Stimulated activated effector memory CD8-positive, alpha-beta T cell treated with anti-CD3 and anti-CD28 coated beads, Interleukin-12 subunit alpha, Interleukin-12 subunit beta, amount 100 ng/mL, for 72 hours (primary cell): ENCODE results near the gene ZNF79.

Experiments
- ATAC-seq: fragments of 150-1000 bp; cut with Tn5 transposase; 2 replicates; pipeline ENCODE4 v1.10.0; 2021
- DNase-seq, 2 donors: peaks; one replicate each; pipeline ENCODE4 v3.0.0; 2021 to 2022; ENCODE audit warnings: low spot score in 2 of 2
- H3K27ac Mint-ChIP-seq: one replicate; pipeline ENCODE4 v1.8.0; 2022; ENCODE audit warnings: mild to moderate bottlenecking, mixed read lengths
- H3K36me3 Mint-ChIP-seq: one replicate; pipeline ENCODE4 v1.8.0; 2022; ENCODE audit warnings: mild to moderate bottlenecking, mixed read lengths
- H3K4me1 Mint-ChIP-seq: one replicate; pipeline ENCODE4 v1.8.0; 2022; ENCODE audit warnings: mixed read lengths
- H3K4me3 Mint-ChIP-seq: one replicate; pipeline ENCODE4 v1.8.0; 2022; ENCODE audit warnings: mild to moderate bottlenecking, mixed read lengths
- H3K9me3 Mint-ChIP-seq: one replicate; pipeline ENCODE4 v1.8.0; 2022; ENCODE audit warnings: mixed read lengths

The ZNF79 gene

DNA sequence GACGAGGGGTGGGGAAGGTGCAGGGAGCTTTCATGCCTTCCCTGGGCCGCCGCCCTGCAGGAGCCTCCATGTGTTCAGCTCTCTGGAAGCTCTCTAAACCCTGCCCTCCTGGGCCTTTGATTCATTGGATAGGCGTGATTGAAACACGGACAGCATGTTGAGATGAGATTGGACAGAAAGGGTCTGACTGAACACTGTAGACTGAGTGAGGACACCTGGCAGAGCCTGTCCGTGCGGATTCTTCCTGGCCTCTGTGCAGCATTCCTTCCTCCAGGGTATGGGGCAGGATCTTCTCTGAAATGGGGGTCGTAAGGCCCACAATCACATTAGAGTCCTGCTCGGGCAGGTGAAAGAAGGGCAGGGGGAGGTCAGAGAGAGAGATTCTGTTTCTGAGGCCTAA is 14.2 kb downstream of the ZNF79 start:
- peak overlapping the region; percentile 89 for H3K27ac Mint-ChIP-seq
- H3K9me3 Mint-ChIP-seq: no peaks in the 10 kb centered on the region
- ATAC-seq (no peak), DNase-seq (no peak)
- peaks cover 100% of the 10 kb centered on the region for H3K36me3 Mint-ChIP-seq
- peaks cover 51% of the 10 kb centered on the region for H3K4me1 Mint-ChIP-seq
- H3K4me3 Mint-ChIP-seq: peak overlapping the region; percentile 65

DNA sequence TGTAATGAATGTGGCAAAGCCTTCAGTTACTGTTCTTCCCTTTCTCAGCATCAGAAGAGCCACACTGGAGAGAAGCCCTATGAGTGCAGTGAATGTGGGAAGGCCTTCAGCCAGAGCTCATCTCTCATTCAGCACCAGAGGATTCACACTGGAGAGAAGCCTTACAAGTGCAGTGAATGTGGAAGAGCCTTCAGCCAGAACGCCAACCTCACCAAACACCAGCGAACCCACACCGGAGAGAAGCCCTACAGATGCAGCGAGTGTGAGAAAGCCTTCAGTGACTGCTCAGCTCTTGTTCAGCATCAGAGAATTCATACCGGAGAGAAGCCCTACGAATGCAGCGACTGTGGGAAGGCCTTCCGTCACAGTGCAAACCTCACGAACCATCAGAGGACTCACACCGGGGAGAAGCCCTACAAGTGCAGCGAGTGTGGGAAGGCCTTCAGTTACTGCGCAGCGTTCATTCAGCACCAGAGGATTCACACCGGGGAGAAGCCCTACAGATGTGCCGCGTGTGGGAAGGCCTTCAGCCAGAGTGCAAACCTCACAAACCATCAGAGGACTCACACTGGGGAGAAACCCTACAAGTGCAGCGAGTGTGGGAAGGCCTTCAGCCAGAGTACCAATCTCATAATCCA is 20.2 kb downstream of the ZNF79 start:
- Mint-ChIP-seq H3K27ac (peak overlapping the region; percentile 97), H3K4me3 (no peak overlapping the region), H3K36me3 (peaks cover 100% of the 10 kb centered on the region), H3K9me3 (no peaks in the 10 kb centered on the region), H3K4me1 (peaks cover 53% of the 10 kb centered on the region)
- no peak for DNase-seq
- ATAC-seq: no peak

DNA sequence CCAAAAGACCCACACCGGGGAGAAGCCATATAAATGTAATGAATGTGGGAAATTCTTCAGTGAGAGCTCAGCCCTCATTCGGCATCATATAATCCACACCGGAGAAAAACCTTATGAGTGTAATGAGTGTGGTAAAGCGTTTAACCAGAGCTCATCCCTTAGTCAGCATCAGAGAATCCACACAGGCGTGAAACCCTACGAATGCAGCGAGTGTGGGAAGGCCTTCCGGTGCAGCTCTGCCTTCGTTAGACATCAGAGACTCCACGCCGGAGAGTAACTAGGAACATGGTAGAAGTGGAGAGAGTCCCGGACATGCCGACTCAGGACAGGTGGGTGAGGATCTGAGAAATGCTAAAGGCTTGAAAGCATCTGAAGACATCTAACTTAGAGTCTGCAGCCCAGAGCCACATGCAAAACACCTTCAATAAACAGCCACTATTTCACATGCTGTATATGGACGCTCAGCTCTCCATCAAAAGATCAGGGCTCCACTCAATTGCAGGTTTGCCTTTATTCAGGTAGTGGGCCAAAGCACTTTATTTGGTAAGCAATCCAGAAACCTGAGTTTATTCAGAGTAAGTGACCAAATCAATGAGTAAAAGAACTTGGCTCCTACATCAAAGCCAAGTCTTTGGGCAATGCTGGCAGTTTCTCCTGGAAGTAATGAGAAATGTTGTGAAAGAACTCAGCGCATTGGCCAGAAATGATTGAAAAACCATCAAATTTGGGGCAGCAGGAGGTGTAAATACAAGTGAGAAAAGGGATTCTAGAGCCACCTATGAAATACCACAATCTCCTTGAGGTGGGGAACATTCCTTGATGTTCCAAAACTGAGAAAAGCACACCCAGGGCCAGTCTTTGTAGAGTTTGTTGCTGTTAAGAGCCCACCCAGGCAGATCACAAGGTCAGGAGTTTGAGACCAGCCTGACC is 21.0 kb downstream of the ZNF79 start:
- ATAC-seq: no peak
- H3K27ac Mint-ChIP-seq: peak overlapping the region; percentile 97
- H3K9me3 Mint-ChIP-seq: no peaks in the 10 kb centered on the region
- H3K4me1 Mint-ChIP-seq: peaks cover 59% of the 10 kb centered on the region
- no peak for DNase-seq
- peaks cover 100% of the 10 kb centered on the region for H3K36me3 Mint-ChIP-seq
- no peak overlapping the region for H3K4me3 Mint-ChIP-seq

DNA sequence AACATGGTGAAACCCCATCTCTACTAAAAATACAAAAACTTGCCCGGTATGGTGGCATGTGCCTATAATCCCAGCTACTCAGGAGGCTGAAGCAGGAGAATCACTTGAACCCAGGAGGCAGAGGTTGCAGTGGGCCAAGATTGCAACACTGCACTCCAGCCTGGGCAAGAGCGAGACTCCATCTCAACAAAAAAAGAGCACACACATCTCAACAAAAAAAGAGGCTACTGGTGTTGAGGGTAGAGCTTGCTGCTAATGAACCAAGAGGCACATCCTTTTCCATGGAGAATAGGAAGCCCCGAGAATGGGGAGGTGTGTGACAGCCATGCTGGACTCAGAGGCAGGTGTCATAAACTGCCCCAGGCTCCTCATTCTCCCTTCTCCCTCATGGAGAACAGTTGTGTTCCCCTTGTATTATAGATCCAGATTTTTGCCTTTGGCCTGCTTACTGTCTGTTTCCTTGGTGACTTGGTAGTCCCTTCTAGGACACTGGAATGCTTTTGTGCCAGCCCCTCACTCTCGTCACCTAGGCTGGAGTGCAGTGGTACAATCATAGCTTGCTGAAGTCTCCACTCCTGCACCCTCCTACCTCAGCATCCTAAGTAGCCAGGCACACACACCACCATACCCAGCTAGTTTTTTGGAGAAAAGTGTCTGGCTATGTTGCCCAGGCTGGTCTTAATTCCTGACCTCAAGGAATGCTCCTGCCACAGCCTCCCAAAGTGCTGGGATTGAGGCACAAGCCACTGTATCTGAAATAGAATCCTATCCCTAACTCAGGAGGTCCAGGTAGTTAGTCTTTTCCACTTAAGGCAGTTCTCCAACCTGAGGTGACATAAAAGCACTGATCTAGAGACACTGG is 21.9 kb downstream of the ZNF79 start:
- peaks cover 60% of the 10 kb centered on the region for H3K4me1 Mint-ChIP-seq
- peak overlapping the region; percentile 22 for H3K4me3 Mint-ChIP-seq
- peak overlapping the region; percentile 97 for H3K27ac Mint-ChIP-seq
- ATAC-seq: no peak
- no peaks in the 10 kb centered on the region for H3K9me3 Mint-ChIP-seq
- no peak for DNase-seq
- peaks cover 100% of the 10 kb centered on the region for H3K36me3 Mint-ChIP-seq

DNA sequence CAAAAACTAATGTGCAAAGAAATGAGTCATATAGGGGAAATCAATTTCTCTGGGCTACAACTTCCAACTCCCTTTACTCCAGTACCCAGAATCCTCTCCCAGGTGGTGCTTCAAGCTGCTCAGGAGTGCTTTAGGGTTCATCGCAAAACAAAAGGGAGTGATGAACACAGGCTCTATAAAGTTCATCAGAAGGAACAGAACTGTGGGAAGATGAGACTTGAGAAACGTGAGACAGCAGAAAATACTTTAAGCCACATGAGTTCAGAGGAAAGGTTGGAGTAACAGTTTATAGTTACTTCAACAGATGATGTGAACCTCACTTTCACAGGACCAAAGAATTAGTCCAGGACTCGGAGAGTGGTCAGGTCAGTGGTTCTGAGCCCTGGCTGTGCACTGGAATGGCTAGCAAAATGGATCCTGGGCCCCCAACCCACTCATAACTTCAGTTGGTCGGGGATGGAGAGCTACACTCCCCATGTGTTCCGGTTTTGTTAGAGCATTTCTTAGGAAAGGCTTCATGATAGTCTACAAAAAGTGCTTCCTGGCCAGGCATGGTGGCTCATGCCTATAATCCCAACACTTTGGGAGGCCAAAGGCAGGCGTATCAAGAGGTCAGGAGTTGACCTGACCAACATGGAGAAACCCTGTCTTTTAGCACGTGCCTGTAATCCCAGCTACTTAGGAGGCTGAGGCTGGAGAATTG is 22.7 kb downstream of the ZNF79 start:
- Mint-ChIP-seq H3K27ac (peak overlapping the region; percentile 97), H3K9me3 (no peaks in the 10 kb centered on the region), H3K4me1 (peaks cover 60% of the 10 kb centered on the region), H3K36me3 (peaks cover 100% of the 10 kb centered on the region), H3K4me3 (peak overlapping the region; percentile 86)
- DNase-seq (no peak), ATAC-seq (no peak)

DNA sequence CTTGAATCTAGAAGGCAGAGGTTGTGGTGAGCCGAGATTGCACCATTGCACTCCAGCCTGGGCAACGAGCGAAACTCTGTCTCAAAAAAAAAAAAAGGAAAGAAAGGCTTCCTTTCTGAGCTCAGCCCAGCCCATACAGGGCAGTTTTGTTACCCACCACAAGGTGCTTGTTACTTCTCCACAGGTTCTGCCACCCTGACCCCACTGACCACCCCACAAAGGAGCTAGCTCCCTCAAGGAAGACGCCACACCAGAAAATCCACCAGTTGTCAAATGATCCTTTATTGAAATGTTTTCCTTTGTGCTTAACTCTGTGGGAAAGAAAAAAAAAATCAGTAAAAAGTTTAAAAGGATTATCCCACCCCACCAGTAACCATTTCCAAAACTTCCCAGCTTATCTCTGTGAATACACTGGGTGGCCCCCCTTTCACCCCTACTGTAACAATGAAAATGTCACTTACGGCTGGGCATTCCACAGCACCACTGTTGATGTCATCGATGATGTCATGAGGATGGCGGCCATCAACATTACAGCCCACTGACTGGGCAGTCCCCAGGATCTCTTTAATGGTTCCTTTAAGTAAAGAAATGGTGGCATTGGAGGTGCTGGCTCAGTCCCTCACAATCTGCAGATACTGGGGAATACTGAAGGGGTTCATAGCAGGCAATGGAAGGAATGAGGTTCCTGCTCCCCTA is 23.4 kb downstream of the ZNF79 start:
- DNase-seq (no peak), ATAC-seq (no peak)
- Mint-ChIP-seq H3K9me3 (no peaks in the 10 kb centered on the region), H3K27ac (peak overlapping the region; percentile 97), H3K36me3 (peaks cover 96% of the 10 kb centered on the region), H3K4me1 (peaks cover 65% of the 10 kb centered on the region), H3K4me3 (peak overlapping the region; percentile 86)

DNA sequence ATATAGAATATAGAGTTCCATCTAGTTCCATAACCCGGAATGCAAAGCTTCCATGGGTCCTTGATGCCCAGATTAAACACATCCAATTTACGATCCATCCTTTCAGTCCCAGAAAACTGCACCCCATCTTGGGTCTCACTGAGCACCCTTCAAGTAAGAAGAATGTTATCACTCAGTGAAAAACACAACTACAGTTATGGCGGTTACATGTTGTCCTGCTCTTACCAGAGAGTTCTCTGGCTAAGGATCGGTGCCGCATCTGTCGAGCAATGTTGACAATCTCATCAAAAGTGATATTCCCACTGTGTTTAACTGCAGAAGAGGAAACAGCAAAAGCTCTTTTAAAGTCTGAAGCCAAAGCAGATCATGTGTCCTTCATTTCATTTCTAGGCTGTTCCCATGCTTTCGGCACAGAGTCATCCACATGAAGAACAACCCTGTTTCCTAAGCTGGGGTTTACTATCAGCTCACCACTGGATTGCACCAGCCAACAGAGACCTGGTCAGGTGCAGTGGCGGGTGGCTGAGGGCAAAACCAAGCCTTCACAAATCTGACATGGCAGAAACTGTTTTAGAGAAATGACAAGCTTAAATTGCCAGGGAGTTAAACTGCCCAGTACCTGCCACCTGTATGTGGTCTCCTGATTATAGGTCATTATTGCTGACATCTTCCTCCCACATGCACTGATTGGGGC is 24.1 kb downstream of the ZNF79 start:
- H3K9me3 Mint-ChIP-seq: no peaks in the 10 kb centered on the region
- H3K27ac Mint-ChIP-seq: peak overlapping the region; percentile 97
- peak overlapping the region; percentile 86 for H3K4me3 Mint-ChIP-seq
- DNase-seq (no peak), ATAC-seq (no peak)
- peaks cover 89% of the 10 kb centered on the region for H3K36me3 Mint-ChIP-seq
- peaks cover 68% of the 10 kb centered on the region for H3K4me1 Mint-ChIP-seq

DNA sequence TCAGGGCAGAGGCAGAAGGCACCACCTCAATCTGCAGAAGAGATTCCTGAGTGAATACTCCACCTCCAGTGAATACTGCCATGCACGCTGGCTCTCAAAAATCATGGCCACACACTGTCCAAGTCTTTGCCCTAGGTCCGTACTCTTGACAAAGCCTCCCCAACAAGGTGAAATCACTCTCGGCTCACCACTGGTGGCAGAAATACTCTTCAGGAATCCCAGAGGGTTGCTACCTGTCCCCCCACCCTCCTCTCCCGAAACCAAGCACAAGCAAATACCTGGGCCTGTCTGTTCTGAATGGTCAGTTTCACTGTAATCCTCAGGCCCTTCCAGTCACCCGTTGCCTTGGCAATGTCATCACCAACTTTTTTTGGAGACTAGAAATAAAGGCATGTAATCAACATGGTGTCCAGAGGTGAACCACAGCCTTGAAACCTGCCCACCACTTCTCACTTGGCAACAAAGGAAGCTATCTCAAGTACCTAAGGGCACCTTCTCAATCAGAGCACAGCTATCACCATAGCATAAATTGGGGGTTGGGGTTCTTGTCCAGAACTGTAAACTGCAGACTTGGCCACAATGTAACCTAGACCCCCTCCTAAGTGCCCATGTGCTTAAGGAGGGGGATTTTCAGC is 25.3 kb downstream of the ZNF79 start:
- Mint-ChIP-seq H3K27ac (peak overlapping the region; percentile 97), H3K9me3 (no peaks in the 10 kb centered on the region), H3K4me3 (peak overlapping the region; percentile 86), H3K36me3 (peaks cover 80% of the 10 kb centered on the region), H3K4me1 (peaks cover 62% of the 10 kb centered on the region)
- no peak for DNase-seq
- no peak for ATAC-seq

DNA sequence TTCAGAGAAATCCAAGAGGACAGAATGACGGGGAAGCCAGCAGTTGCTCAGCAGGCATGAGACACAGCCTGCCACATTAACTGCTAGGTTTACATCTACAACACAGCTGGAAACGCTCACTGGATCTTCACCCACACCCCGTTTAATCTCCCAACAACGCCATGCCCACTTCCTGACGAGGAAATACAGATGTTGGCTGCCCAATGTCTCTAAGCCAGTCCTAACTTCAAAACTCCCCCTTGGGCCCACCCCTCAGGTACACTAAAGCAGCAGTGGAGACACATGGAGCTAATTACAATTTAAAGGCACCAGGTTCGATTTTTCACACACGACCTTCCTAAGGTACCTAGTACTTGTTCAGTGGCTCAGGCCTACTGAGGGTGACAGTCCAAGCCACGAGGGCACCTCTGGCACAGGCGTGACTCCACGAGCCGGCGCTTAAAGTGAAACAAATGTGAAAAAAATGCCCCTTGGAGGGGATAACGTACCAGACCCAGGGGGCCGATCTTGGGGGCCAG is 26.1 kb downstream of the ZNF79 start:
- no peaks in the 10 kb centered on the region for H3K9me3 Mint-ChIP-seq
- H3K27ac Mint-ChIP-seq: peak overlapping the region; percentile 97
- peaks cover 76% of the 10 kb centered on the region for H3K36me3 Mint-ChIP-seq
- ATAC-seq (peak; percentile 0), DNase-seq (no peak)
- peak overlapping the region; percentile 86 for H3K4me3 Mint-ChIP-seq
- peaks cover 57% of the 10 kb centered on the region for H3K4me1 Mint-ChIP-seq

DNA sequence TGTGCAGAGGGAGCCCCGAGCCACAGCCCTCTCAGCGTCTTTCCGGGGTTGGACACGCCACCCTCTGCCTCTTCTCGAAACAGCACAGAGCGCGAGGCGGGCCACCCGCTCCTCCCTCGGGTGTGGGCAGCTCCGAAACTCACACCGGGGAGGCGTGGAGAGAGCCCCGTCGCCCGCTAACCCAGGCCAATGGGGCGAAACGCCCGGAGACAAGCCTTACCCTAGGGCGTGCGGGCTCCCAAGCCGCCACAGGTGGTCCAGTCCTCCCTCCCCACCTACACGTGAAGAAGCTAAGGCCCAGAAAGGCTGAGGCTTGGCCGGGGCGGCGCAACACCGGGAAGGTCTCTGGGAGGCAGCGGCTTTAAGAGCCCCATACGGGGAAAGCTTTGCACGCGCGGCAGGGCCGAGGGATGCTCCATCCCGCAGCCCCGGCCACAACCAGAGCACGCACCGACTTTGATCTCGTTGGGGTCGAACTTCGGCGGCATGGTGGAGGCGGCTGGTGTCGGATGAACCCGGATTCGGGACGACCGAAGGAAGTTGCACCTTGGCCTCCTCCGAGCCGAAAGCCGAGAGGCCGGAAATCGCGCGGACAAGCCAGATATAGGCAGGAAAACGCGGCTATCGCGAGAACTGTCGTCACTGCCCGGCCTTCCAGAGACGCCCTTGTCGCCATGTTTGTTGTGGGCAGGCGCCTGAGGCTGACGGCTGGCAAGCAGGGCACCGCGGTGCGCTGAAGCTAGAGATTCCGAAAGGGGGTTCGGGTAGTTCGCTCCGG is 26.8 kb downstream of the ZNF79 start, which contains the start of the genes LRSAM1 and RPL12:
TSS of gene LRSAM1 (plus strand) at position 681 of the 778 bp plus-strand sequence. CDS start 3,018 bp downstream, outside the sequence.
TSS of gene RPL12 (minus strand) at position 577 of the 778 bp plus-strand sequence. CDS start at position 488, 89 bp downstream.
- Mint-ChIP-seq H3K36me3 (peaks cover 76% of the 10 kb centered on the region), H3K4me1 (peaks cover 60% of the 10 kb centered on the region), H3K4me3 (peak within 1 kb of the TSS; percentile 86), H3K27ac (peak within 1 kb of the TSS; percentile 97), H3K9me3 (no peaks in the 10 kb centered on the region)
- ATAC-seq: peak; percentile 81
- DNase-seq: peak; percentile 100

DNA sequence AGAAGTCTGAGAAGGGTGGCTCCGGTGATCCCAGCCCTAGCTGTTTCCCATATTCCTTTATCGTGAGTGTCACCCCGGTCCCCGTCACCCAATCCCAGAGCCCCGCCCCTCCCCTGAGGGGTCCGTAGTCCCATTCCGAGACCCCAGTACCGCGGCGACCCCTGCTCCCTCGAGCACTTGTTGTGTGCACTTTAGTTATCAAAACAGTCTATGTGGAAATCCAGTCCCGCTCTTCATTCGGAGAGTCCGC is 27.4 kb downstream of the ZNF79 start:
- DNase-seq (no peak), ATAC-seq (no peak)

DNA sequence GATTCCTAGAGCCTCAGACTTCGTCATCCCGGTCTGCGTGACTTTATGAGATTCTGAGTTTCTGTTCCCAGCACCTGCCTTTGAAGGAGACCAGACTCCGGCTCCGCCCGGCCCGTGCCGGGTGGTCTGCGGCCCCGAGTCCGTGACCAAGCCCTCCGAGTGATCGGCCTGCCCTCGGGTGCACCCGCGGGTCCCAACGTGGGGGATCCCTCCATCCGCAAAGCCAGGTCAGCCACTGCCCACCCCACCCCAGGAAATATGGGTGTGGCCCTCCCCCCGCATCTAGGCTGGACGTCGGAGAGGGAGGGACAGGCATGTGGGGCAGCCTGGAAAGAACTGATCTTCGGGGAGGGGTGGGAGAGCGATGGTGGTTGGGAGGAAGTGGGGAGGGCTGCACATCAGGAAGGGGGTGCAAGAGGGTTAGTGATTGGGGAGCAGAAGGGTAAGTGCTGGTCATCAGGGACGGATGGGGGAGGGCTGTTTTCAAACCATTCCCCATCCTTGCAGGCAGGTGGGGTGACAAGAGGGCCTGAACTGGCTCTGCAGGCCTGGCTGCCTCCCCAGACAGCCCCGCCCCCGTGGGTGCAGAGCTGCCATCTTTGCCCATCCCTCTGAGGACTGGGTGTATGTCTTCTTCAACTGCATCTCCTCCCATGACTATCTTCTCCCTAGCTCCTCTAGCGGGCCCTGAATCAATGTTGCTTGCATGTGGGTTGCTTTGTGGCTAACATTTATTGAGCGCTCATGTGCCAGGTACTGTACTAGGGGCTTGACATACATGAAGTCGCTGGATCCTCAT is 27.9 kb downstream of the ZNF79 start:
- H3K9me3 Mint-ChIP-seq: no peaks in the 10 kb centered on the region
- H3K4me1 Mint-ChIP-seq: peaks cover 52% of the 10 kb centered on the region
- H3K27ac Mint-ChIP-seq: peak overlapping the region; percentile 97
- peaks cover 76% of the 10 kb centered on the region for H3K36me3 Mint-ChIP-seq
- H3K4me3 Mint-ChIP-seq: peak overlapping the region; percentile 86
- DNase-seq (peak; percentile 26 to 73), ATAC-seq (peak; percentile 42)

More for the DNA sequence above, 27.4 kb downstream of the ZNF79 start:
- Mint-ChIP-seq H3K27ac (peak overlapping the region; percentile 97), H3K4me1 (peaks cover 55% of the 10 kb centered on the region), H3K4me3 (peak overlapping the region; percentile 86), H3K9me3 (no peaks in the 10 kb centered on the region), H3K36me3 (peaks cover 76% of the 10 kb centered on the region)
